RWPE2 (cell line): ENCODE data around the gene RIC8A.

Experiments
- ATAC-seq: fragments of 200-7000 bp; cut with Tn5 transposase; 3 replicates; pipeline ENCODE4 v1.9.1; 2021; ENCODE audit warnings: low read depth
- DNase-seq: peaks from one replicate; pipeline ENCODE4 v3.0.0-alpha.2; 2020; ENCODE audit warnings: low spot score
- H3K27ac ChIP-seq: fragments of 450-650 bp; 2 replicates; pipeline ENCODE4 v1.5.1; 2017; ENCODE audit warnings: mild to moderate bottlenecking; ENCODE audit not compliant: poor library complexity, severe bottlenecking
- H3K27me3 ChIP-seq: fragments of 250-450 bp; sonication (Bioruptor Pico); 2 replicates; pipeline ENCODE4 v1.5.1; 2021; ENCODE audit warnings: mild to moderate bottlenecking, moderate library complexity; ENCODE audit not compliant: insufficient read depth, poor library complexity, severe bottlenecking
- H3K36me3 ChIP-seq: fragments of 250-450 bp; sonication (Bioruptor Pico); 2 replicates; pipeline ENCODE4 v1.5.1; 2020; ENCODE audit warnings: low read depth, mild to moderate bottlenecking, moderate library complexity
- H3K4me1 ChIP-seq: fragments of 250-450 bp; sonication (Bioruptor Pico); 2 replicates; pipeline ENCODE4 v1.5.1; 2021; ENCODE audit warnings: mild to moderate bottlenecking, moderate library complexity; ENCODE audit not compliant: insufficient read depth, poor library complexity, severe bottlenecking
- H3K4me3 ChIP-seq: fragments of 250-450 bp; sonication (Bioruptor Pico); 2 replicates; pipeline ENCODE4 v1.5.1; 2021; ENCODE audit warnings: mild to moderate bottlenecking, moderate library complexity; ENCODE audit not compliant: severe bottlenecking
- H3K9me3 ChIP-seq: fragments of 250-450 bp; sonication (Bioruptor Pico); 2 replicates; pipeline ENCODE4 v1.5.1; 2021; ENCODE audit warnings: mild to moderate bottlenecking, moderate library complexity; ENCODE audit not compliant: severe bottlenecking
- TF ChIP-seq, protein P1 (sequence below): fragments of 450-650 bp; IDR thresholded peaks from one replicate; pipeline ENCODE4 v1.5.1; 2017; ENCODE audit warnings: mild to moderate bottlenecking, moderate library complexity; ENCODE audit not compliant: poor library complexity, severe bottlenecking

The RIC8A gene

DNA sequence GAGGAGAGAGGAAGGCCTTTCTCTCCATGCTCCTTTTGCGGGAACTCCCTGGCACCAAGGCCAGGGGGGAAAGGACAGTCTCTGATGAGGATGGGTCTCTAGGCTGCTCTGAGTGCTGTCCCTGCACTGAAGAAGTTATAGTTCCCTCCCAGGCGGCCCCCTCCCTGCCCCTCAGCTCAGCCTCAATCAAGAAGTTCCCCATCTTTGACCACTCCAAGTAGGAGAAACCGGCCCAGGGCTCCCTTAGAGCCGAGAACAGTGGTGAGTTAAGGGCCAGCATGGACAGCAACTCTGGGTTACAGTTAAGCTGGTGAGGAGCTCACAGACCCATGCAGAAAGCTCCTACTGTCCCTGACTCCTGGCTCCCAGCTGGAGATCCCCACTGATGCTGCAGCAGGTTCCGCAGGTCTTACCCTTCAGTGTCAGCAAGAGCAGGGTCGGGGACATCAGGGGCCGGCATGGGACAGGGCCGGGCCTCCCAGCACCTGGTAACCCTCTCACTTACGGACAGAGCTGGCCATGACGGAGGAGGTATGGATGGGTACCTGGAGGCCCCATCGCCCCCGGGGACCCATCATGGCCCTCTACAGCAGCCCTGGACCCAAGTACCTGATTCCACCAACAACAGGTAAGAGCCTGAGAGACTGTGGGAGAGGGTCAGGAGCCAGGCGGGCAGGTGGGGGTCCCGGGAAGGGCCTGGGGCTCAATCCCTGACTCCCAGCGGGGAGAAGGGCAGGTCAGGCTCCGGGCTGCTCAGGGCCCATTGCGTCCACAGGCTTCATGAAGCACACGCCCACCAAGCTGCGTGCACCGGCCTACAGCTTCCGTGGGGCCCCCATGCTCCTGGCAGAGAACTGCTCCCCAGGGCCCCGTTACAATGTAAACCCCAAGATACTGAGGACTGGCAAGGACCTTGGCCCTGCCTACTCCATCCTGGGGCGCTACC is 10.4 kb upstream of the RIC8A start:
- peak; percentile 12; the same call in 1 of the 3 replicates for ATAC-seq
- TF ChIP-seq, protein P1, sequence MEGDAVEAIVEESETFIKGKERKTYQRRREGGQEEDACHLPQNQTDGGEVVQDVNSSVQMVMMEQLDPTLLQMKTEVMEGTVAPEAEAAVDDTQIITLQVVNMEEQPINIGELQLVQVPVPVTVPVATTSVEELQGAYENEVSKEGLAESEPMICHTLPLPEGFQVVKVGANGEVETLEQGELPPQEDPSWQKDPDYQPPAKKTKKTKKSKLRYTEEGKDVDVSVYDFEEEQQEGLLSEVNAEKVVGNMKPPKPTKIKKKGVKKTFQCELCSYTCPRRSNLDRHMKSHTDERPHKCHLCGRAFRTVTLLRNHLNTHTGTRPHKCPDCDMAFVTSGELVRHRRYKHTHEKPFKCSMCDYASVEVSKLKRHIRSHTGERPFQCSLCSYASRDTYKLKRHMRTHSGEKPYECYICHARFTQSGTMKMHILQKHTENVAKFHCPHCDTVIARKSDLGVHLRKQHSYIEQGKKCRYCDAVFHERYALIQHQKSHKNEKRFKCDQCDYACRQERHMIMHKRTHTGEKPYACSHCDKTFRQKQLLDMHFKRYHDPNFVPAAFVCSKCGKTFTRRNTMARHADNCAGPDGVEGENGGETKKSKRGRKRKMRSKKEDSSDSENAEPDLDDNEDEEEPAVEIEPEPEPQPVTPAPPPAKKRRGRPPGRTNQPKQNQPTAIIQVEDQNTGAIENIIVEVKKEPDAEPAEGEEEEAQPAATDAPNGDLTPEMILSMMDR: no peak

DNA sequence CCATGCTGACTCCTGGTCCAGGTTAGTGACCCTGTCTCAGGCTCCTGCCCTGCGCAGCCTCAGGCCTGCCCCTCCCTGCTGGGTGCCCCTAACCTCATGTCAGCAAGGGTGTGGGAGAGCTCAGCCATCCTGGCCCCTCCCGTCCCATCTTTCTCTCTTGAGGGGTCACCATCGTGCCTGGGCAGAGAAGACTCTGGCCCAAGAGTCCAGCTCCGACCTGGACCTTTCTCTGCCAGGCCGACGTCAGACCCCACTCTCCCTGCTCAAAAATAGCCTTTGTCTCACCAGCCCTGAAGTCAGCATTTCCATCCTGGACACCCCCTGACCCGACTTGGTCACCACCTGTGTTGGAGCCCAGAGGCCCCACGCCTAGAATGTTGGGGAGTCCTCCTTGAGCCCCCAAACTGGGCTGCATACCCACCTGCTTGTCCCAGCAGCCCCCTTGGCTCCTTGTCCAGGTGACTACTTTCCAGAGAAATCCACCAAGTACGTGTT is 9.7 kb upstream of the RIC8A start:
- no peak overlapping the region for H3K27ac ChIP-seq
- no peaks in the 10 kb centered on the region for H3K36me3 ChIP-seq
- H3K4me1 ChIP-seq: no peaks in the 10 kb centered on the region
- TF ChIP-seq, protein P1: no peak
- no peak overlapping the region for H3K4me3 ChIP-seq
- H3K27me3 ChIP-seq: no peaks in the 10 kb centered on the region
- ATAC-seq (no peak), DNase-seq (no peak)
- H3K9me3 ChIP-seq: no peaks in the 10 kb centered on the region

More for the DNA sequence above, 10.4 kb upstream of the RIC8A start:
- H3K27me3 ChIP-seq: no peaks in the 10 kb centered on the region
- no peak overlapping the region for H3K4me3 ChIP-seq
- no peaks in the 10 kb centered on the region for H3K9me3 ChIP-seq
- DNase-seq: no peak
- no peaks in the 10 kb centered on the region for H3K4me1 ChIP-seq
- H3K36me3 ChIP-seq: no peaks in the 10 kb centered on the region
- no peak overlapping the region for H3K27ac ChIP-seq

DNA sequence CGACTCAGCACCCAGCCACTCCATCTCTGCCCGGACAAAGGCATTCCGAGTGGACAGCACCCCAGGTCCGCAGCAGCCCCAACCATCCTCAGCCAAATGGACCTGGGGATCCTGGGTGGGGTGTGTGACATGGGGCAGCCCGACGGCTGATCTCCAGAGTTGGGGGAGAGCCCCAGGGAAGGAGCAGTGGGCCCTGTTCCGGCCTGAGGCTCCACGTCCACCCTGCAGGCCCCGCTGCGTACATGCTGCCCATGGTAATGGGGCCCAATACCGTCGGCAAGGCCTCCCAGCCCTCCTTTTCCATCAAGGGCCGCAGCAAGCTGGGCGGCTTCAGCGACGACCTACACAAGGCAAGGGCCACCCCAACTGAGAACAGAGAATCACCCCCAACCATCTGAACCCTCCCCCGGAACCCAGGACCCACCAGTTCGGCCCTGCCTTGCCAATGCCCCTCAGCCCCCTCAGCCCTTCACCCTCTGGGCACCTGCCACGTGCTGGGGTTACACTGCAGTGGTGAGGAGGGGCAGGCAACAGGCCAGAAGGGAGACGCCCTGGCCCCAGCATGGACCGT is 9.2 kb upstream of the RIC8A start:
- no peaks in the 10 kb centered on the region for H3K36me3 ChIP-seq
- no peak overlapping the region for H3K4me3 ChIP-seq
- TF ChIP-seq, protein P1: no peak
- no peaks in the 10 kb centered on the region for H3K4me1 ChIP-seq
- H3K27me3 ChIP-seq: no peaks in the 10 kb centered on the region
- DNase-seq (no peak), ATAC-seq (no peak)
- H3K9me3 ChIP-seq: no peaks in the 10 kb centered on the region
- H3K27ac ChIP-seq: no peak overlapping the region

DNA sequence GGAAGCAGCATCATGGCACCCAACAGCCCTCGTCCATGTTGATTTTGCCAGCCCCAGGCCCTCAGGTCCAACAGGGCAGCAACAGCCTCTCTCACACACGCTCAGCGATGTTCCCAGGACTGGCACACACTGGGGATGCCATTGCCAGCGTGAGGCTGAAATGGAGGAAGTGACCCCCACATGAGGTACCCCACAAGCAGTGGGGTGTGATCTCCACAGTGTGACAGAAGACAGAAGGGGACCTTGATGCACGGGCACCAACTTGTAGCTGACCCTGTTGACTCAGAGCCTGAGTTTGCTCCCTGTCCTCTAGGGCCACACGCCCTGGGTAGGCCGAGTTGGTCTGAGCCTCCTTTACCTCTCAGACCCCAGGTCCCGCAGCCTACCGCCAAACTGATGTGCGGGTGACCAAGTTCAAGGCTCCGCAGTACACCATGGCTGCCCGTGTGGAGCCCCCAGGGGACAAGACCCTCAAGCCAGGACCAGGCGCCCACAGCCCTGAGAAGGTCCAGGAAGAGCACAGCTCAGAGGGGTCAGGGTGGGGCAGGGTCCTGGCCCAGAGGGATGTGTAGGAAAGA is 8.4 kb upstream of the RIC8A start:
- H3K4me3 ChIP-seq: no peak overlapping the region
- no peaks in the 10 kb centered on the region for H3K27me3 ChIP-seq
- no peaks in the 10 kb centered on the region for H3K36me3 ChIP-seq
- H3K4me1 ChIP-seq: no peaks in the 10 kb centered on the region
- H3K27ac ChIP-seq: no peak overlapping the region
- ATAC-seq (no peak), DNase-seq (no peak)
- TF ChIP-seq, protein P1: no peak
- H3K9me3 ChIP-seq: no peaks in the 10 kb centered on the region
